HG03139 (cell line): ENCODE data around the gene RTTN.
A peak's percentile ranks its signal among the peaks of the same experiment; 100 is the strongest.

ENCODE experiments used
- ATAC-seq: cut with Tn5 transposase; IDR thresholded peaks from one replicate; pipeline ENCODE4 v1.9.1; 2021; ENCODE audit not compliant: unreplicated experiment

The RTTN gene

DNA sequence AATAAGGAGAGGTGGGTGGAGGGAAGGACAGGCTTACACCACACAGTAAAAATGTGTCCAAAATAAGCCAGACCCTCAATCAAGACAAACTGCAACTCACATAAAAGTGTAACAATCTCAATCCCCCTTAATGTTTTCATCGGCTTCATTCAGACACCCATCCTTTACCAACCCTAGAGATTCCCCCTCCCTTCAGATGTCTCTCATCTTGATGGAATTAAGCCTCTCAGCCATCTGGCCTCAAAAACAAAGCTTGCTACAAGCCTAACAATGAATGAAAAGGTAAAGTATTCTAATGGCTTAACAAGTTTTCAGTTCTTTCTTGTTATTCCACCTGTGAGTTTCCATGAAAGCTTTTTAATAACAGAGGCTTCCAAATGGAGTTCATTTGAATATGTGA, 5.2 kb downstream of the RTTN start:
- ATAC-seq = no peak

DNA sequence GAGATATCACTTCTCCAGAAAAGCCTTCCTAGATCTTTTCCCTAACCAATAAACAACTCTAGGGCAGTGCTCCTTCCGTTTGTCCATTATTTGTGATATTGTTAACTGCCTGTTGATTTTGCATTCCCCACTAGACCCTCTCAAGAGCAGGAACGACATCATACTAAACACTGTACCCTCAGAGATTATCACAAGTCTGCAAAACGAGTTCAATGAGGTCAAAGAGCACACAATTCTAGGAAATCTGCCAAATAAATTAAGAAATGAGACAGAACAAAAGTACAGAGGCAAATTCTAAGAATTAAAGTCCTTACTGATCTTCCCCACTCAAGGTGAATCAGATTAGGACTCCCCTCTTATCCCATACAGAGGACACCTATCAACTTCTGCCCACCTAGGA, 7.6 kb downstream of the RTTN start:
- no peak for ATAC-seq

DNA sequence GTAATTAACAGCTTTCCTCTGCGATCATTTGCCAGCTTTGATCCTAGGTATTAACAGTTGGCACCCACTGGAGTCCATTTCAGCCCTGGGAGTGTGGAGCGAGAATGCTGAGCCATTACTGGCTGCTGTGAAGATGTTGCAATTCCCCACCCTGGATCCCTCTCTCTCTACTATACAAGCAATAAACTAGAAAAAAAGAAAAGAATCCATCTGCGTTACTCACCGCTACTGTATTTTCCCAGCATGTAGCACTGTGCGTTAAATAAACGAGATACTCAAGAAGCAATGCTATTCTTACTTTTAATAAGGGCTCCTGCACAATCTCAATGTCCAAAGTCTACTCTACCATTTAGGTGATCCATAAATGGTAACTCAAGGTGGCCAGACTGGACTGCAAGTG, 8.5 kb downstream of the RTTN start:
- no peak for ATAC-seq

DNA sequence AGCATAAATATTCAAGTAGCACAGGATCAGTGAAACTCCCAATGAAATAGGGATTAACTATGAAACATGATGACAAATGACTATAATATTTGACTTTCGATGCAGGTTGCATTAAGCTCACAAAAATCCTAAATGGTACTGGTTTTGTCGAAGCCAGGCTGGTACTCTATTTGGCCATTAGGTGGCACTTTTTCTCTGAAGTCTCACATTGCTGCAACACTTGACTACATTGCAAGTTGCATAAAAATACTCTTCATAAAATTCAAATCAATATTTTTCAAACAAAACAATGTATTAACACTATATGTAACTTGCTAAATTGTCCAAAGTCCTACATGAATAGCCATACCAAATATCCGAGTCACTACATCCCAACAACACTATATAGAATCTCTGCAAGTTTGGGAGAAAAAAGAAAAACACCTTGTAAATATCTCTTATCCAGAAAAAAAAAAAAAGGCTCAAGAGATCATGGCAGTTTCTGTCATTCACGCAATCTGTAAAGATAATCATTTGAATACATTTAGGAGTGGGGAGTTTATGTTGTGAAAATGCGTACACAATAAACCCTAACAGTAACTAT, 9.5 kb downstream of the RTTN start:
- ATAC-seq = no peak

DNA sequence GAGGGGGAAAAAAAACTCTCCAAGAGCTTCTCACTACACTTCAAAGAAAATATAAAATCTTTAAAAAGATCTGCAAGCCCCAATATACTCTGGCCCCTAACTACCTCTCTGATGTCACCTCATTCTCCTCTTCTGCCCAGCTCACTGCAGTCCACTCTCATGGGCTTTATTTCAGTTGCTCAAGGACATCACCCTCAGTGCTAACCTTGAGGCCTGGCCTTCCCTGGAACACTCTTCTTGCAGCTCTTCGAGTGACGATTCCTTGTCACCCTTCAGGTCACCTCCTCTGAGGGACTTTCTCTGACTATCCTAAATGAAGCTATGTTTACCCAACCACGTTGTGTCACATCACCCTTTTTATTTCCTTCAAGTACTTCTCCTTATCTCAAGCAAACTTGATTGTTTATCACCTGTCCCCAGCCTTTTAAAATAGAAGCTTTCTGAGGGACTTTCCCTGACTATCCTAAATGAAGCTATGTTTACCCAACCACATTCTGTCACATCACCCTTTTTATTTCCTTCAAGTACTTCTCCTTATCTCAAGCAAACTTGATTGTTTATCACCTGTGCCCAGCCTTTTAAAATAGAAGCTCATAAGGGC, 10.4 kb downstream of the RTTN start:
- ATAC-seq = peak; percentile 33

DNA sequence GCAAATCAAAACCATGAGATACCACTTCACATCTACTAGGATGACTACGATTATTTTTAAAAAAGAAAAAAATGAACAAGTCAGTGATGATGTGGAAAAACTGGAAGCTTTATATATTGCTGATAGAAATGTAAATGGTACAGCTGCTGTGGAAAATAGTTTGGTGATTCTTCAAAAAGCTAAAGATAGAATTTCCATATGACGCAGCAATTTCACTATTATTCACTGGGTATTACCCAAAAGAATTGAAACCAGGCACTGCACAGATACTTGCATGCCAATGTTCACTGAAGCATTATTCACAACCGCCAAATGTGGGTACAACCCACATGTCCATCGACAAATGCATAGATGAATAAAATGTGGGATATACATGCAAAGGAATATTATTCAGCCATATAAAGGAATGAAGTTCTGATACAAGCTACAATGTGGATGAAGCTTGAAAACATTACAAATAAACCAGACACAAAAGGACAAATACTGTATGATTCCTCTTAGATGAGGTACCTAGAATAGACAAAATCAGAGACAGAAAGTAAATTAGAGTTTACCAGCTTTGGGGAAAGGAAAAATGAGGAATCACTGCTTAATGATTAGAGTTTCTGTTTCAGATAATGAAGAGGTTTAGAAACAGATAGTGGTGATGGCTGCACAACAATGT, 11.1 kb downstream of the RTTN start:
- peak; percentile 83 for ATAC-seq

DNA sequence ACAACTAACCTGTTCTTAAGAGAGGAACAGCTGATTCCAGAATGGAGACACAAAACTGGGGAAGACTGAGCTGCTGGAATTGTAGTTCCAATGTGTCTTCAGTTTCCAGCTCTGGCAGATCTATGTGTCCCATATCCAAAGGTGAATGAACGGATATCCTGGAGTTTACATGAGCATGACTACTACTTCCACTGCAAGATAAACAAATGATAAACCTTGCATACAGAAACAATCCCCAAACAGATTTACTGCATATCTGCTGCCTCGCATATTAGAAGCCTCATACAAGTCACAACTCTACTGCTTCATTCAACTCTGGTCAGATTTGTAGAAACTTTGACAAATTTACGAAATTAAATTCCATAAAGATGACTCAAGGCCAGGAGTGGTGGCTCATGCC, 15.0 kb downstream of the RTTN start:
- no peak for ATAC-seq

DNA sequence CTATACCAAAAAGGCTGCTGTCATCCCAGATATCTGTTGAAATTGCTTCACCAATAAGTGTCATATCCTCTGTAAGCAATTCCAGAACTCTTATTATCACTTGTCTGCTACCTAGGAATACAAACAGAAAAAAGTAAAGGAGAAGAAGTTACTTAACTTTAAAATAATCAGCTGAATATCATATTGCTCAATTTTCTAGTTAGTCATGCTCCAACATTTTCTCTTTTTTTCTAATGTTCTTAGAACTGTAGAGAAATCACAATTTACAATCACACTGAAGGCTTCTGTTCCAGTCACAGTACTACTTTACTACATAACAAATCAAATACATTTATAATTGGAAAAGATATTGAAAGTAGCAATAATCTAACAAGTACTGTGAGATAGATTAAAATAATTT, 17.4 kb downstream of the RTTN start:
- no peak for ATAC-seq

DNA sequence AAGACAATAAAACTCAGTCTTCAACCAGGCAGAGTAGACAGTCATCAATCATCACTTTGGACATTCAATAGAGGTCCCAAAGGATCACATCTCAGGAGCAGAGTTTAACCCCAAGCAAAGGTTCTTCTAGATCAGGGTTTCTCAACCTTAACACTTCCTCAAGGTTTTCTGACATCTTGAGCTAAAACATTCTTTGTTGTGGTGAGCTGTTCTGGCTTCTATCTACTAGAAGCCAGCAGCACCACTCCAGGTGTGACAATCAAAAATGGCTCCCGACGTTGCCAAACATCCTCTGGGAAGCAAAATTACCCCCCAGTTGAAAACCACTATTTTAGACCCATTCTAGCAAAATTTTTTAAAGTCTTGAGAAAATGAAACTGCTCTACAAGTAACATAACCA, 22.0 kb downstream of the RTTN start:
- ATAC-seq = no peak

DNA sequence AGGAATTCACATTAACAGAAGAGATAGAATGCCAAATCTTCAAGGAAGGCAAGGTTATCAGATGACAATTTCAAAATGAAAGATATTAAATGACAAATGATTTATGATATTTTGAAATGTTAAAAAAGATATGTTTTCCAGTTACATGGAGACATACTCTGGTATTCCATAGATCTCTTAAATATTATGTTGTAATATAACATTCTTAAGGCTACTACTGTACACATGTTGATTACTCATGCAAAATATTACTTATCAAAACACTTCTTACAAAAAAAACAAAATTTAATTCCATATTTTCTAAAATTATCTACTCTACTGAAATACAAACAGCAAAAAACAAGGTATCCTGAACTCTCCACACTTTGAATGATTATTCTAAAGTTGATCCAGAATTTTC, 22.9 kb downstream of the RTTN start:
- no peak for ATAC-seq

DNA sequence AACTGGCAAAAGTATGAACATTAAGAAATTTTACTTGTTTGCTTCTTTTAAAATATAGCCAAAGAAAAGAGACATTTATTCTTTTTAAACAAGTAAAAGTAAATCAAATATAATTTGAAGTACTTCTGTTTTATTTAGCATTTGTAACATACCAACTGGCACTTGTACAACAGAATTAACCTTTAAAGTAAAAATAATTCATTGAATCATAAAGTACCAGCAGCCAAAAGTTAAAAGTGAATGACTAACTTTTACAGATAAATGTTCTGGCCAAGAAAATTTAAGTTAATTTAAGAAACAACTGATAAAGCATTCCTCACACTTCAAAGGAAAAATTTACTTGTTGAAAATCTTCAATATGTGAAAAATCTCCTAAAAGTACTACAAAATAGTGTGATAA, 23.8 kb downstream of the RTTN start:
- ATAC-seq = no peak

DNA sequence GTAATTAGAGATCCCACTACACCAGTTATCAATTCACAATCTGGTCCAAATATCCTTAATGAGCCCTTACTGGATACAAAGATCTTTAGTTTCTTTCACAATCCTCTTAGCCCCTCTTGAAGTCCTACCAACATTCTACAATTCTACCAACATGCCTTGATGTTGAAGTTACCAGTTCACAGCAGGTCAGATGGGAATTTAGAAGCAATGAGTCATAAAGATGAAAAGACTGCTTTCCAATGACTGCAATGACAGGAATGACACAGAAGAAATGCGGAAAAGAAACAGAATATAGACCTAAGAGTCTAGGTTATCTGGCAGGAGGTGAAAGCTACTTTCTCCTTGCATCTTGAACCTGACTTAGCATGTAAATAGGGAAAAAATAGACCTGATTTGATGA, 24.5 kb downstream of the RTTN start:
- ATAC-seq = no peak

DNA sequence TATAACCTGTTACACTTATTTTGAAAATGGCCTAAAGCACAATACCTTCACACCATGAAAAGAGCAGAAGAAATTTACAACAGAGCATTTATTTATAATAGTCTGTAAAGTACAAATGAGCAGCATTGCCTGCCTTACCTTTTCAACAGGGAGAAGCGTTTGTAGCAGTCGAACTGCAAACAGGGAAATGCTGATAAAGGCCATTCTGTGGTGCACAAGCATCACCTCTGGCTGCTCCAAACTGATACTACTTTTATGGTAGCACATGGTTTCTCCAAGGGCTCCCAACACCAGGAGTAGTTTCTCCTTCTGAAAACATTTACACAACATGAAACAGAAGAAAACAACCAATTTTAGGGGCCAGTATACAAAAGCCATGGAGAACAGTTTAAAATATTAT, 28.9 kb downstream of the RTTN start:
- no peak for ATAC-seq

DNA sequence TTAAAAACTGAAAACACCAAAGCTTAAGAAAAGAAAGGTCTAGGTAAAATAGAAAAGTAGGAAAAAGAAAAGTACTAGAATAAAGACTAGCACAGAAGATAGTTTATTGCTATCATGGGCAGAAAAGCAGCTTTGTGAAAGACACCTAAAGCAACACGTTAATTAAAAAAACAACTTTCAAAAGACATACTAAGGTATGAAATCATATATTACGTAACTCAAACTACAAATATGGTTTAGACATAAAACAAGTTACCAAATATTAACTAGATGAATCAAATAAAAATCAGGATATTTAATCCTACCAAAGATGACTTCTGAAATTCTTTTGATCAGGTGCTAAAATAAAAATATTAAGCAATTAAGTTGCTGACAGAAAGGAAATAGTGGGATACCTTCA, 30.3 kb downstream of the RTTN start:
- no peak for ATAC-seq

DNA sequence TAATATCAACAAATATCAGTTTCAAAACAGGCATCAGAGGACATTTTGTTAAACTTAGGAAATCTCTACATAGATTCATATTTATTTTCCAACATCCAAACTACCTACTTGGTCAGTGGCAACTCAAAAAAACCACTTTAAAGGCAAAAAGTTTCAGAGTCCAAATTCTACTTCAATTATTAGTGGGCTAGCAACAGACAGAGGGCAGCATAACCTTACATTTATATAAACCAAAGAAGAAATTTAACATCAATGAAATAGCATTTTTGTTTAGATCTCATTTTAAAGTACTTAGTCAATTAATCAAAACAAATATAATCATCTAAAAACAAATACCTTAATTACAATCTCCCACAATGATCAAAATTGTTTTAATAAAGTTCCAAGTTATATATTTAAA, 33.3 kb downstream of the RTTN start:
- no peak for ATAC-seq

DNA sequence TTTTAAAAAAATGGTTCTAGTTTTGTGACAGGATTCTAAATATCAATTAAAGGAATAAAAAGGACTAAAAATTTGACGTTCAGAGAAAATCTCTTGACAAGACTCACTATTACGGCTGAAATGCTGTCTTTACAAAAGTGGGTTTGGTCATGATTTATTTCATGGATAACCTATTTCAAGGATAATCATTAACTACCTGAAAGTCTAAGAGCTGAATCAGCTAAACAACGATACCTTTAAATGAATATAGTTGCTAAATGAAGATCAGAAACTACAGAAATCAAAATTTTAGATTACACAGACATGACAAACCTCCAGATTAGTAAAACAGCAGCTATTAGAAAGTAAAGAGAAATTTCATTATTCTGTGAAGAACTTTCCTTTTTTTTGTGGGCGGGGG, 35.7 kb downstream of the RTTN start:
- no peak for ATAC-seq

DNA sequence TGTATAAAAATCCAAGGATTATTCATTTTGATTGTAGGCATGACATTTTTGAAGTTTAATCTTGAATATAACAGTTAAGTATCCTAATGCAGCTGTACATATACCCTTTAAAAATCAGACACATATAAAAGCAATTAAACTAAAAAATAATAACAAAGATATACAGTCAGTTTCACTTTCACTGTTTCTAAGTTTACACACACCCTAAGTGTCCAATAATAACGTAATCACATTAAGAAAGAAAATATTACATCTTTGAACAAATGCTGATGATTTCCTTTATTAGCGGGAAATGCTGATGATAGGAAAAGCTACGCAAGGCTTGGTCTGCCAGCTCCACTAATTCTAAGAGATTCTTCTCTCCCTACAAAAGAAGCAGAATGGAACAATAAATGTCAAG, 38.8 kb downstream of the RTTN start:
- ATAC-seq = no peak

DNA sequence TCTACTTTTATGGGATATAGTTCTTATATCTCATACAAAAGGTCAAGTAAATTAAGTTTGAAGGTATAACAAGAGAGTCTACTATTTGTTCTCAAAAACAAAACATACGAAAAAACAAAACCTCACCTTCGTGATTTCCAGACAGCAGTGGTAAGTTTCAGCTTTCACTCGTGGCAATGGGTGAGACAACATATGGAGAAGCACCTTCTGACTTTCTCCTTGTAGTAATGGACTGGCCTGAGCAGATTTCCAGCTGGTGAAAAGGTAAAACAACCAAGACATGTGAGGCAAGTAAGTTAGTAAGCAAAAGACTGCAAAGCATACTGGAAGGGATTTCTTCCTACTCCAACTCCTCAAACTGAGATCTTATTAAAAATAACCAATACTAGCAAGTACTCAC, 39.6 kb downstream of the RTTN start:
- ATAC-seq = peak; percentile 69

DNA sequence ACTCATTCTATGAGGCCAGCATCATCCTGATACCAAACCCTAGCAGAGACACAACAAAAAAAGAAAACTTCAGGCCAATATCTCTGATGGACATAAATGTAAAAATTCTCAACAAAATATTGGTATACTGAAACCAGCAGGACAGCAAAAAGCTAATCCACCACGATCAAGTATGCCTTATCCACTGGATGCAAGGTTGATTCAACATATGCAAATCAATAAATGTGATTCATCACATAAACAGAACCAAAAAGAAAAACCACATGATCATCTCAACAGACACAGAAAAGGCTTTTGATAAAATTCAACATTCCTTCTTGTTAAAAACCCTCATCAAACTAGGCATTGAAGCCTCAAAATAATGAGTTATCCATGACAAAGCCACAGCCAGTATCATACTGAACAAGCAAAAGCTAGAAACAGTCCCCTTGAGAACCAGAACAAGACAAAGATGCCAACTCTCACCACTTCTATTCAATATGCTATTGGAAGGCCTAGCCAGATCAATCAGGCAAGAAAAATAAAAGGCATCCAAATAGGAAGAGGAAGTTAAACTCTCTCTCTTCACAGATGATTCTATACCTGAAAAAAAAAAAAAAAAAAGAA, 45.3 kb downstream of the RTTN start:
- ATAC-seq = no peak

DNA sequence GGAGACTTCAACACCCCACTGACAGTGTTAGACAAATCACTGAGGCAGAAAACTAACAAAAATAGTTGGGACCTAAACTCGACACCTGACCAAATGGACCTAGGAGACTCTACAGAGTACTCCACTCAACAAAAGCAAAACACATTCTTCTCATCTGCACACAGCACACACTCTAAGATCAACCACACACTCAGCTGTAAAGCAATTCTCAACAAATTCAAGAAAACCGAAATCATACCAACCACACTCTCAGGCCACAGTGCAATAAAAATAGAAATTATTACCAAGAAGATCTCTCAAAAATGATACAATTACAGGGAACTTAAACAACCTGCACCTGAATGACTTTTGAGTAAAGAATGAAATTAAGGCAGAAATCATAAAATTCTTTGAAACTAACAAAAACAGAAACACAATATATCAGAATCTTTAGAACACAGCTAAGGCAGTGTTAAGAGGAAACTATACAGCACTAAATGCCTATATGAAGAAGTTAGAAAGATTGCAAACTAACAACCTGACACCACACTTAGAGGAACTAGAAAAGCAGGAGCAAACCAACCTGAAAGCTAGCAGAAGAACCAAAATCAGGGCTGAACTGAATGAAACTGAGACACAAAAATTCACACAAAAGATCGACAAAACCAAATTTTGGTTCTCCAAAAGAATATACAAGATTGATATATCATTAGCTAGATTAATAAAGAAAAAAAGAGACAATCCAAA, 46.3 kb downstream of the RTTN start:
- ATAC-seq = peak; percentile 81

DNA sequence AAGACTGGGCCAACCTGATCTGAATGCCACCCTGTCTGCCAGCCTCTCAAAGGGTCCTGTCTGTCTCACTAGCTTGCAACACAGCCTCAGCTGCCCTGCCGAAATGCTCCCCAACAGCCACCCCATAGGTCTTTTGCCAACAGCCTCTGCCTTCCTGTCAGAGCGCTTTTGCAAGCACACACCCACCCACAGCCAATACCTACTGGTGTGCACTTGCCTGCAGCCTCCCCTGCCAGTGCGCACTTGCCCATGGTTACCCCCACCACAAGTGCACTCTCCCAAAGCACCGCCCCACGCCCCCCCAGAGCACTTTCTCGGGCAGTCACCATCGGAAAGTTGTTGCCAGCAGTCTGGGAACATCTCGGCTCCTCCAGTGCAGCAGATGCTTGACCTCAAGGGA, 48.6 kb downstream of the RTTN start:
- no peak for ATAC-seq
